ENCODE measurements around the gene LIF. TPM values are rescaled to one million over a fixed set of nuclear protein-coding genes. Genes with fewer than 3 reads are reported as not detected.

Gene LIF
- polyA plus RNA-seq, 2 of the 4 experiments (the other 2 are of a cell fraction): 40.7 to 54.5 TPM

DNA sequence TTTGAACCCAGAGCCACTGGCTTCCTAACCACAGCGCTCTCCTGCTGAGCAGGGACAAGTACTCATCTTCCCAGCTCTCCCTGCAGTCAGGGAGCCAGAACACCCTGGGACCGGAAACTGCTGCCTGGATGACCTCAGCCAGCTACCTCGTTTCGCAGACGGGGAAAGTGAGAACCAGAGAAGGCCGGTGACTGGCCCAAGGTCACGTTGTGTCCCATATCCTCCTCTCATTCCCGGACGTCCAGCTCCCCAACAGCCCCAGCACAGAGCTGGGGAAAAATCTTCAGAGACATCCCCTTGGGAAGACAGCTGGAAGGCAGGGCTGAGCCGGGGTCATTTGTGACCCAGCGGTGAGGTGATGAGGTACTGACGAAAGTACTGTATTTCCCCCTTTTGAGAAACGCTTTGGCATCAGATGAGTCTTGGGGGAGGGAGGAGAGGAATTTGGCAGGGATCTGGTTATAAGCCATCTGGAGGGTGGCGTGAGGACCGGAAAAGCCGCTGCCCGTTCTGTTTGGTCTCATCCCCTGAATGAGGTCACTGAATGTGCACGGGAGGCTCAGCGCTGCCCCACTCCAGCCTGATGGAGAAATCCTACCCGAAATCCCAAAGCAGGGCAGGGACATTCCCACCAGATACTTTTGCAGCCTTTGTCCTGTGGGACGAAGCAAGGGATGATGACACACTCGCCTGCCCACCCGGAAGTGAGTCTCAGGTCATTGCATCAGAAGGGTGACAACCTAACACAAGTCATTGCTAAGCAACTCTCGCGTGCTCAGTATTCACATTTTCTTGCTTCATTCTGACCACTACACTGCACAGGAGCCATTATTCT lies 41.1 kb downstream of the LIF start:
- ChIA-PET CTCF (interaction anchor here (0.9 to 1.9 kb wide), 6 partner anchors 10 to 97 kb away, joined by 3 to 10 read pairs (median 4); no protein-coding TSS in a partner anchor), POLR2A (interaction anchor here (0.6 to 5.2 kb wide), 6 partner anchors 9 to 89 kb away, joined by 3 to 47 read pairs (median 4); no protein-coding TSS in a partner anchor)
- WGBS (ENCODE audit: missing lambda C conversion rate): 0% methylated on average over 25 of the region's 25 CpGs
- H3K9me3 ChIP-seq: peaks cover 9% of the 10 kb centered on the region; the same call in 2 of the 3 replicates
- H3K4me2 ChIP-seq: peak overlapping the region; percentile 69
- FAIRE-seq: peak; percentile 32
- peaks cover 63% of the 10 kb centered on the region for H3K4me1 ChIP-seq
- H3K27ac ChIP-seq: peak overlapping the region; percentile 95 to 100
- ATAC-seq: peak; percentile 74 to 81
- DNase-seq (ENCODE audit: low read depth in 1 of 2, low spot score in 1 of 2): peak; percentile 91 to 99
- H3K4me3 ChIP-seq: no peak overlapping the region
- TF ChIP-seq BHLHE40 (IDR thresholded peaks at IDR 0.05; ENCODE audit: low read depth, low read length) (peak; percentile 61), FOSL2 (IDR thresholded peaks at IDR 0.05) (peak; percentile 47; the same call in 1 of the 2 replicates), FOSL2 (CRISPR knock-in tag; IDR thresholded peaks at IDR 0.05) (peak; percentile 90), FOSB (CRISPR knock-in tag; IDR thresholded peaks at IDR 0.05) (0 out of 2 replicates have a peak, but pooled peaks have one; percentile 5), CEBPB (IDR thresholded peaks at IDR 0.05) (peak; percentile 90 to 93), MAZ (IDR thresholded peaks at IDR 0.05; ENCODE audit: borderline replicate concordance, low read depth, low read length) (no peak), ZC3H11A (IDR thresholded peaks at IDR 0.05) (no peak), NR3C1 (IDR thresholded peaks at IDR 0.05) (peak; percentile 29; the same call in 1 of the 3 replicates), SREBF2 (IDR thresholded peaks at IDR 0.05) (no peak), POLR2AphosphoS2 (conservative IDR thresholded peaks at IDR 0.05; ENCODE audit: low read length) (no peak), RAD21 (conservative IDR thresholded peaks at IDR 0.05 in 1 of 2, IDR thresholded peaks at IDR 0.05 in 1 of 2) (peak; percentile 4 to 49; a peak in 2 of 5 replicates), EP300 (IDR thresholded peaks at IDR 0.05) (peak; percentile 98 to 99; a peak in 3 of 5 replicates), HOXB5 (CRISPR knock-in tag; IDR thresholded peaks at IDR 0.05) (no peak; the same call in none of the 2 replicates), ZSCAN20 (CRISPR knock-in tag; IDR thresholded peaks at IDR 0.05) (peak; percentile 88; the same call in 1 of the 2 replicates), KDM1A (IDR thresholded peaks at IDR 0.05; ENCODE audit: low read depth) (no peak), NFE2L2 (conservative IDR thresholded peaks at IDR 0.05; ENCODE audit: low read length) (no peak), HOXA7 (CRISPR knock-in tag; IDR thresholded peaks at IDR 0.05) (peak; percentile 12; the same call in 1 of the 2 replicates), TP53 (CRISPR knock-in tag; IDR thresholded peaks at IDR 0.05) (0 out of 2 replicates have a peak, but pooled peaks have one; percentile 30), RARB (CRISPR knock-in tag; IDR thresholded peaks at IDR 0.05) (peak; percentile 95), SMC3 (IDR thresholded peaks at IDR 0.05) (peak; percentile 38; the same call in 1 of the 3 replicates), MYC (IDR thresholded peaks at IDR 0.05; ENCODE audit: borderline replicate concordance, low read length) (no peak; the same call in 1 of the 2 replicates), PHF8 (IDR thresholded peaks at IDR 0.05; ENCODE audit: borderline replicate concordance, low read depth) (no peak), JUN (IDR thresholded peaks at IDR 0.05) (peak; percentile 88 to 98), GATA3 (IDR thresholded peaks at IDR 0.05; ENCODE audit: borderline replicate concordance) (peak; percentile 95), MAFK (IDR thresholded peaks at IDR 0.05; ENCODE audit: partially characterized antibody) (peak; percentile 3), CHD2 (IDR thresholded peaks at IDR 0.05; ENCODE audit: low read length, partially characterized antibody) (peak; percentile 65), ZNF302 (CRISPR knock-in tag; IDR thresholded peaks at IDR 0.05) (peak; percentile 81; the same call in 1 of the 2 replicates), RFX5 (IDR thresholded peaks at IDR 0.05) (no peak)
- TF ChIP-seq, protein P1, sequence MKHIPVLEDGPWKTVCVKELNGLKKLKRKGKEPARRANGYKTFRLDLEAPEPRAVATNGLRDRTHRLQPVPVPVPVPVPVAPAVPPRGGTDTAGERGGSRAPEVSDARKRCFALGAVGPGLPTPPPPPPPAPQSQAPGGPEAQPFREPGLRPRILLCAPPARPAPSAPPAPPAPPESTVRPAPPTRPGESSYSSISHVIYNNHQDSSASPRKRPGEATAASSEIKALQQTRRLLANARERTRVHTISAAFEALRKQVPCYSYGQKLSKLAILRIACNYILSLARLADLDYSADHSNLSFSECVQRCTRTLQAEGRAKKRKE (CRISPR knock-in tag; IDR thresholded peaks at IDR 0.05; ENCODE audit: low read depth): peak; percentile 88
- TF ChIP-seq, protein P2, sequence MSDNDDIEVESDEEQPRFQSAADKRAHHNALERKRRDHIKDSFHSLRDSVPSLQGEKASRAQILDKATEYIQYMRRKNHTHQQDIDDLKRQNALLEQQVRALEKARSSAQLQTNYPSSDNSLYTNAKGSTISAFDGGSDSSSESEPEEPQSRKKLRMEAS (IDR thresholded peaks at IDR 0.05): peak; percentile 83
- TF ChIP-seq, protein P3, sequence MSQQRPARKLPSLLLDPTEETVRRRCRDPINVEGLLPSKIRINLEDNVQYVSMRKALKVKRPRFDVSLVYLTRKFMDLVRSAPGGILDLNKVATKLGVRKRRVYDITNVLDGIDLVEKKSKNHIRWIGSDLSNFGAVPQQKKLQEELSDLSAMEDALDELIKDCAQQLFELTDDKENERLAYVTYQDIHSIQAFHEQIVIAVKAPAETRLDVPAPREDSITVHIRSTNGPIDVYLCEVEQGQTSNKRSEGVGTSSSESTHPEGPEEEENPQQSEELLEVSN (IDR thresholded peaks at IDR 0.05; ENCODE audit: borderline replicate concordance, low read depth): 0 out of 2 replicates have a peak, but pooled peaks have one; percentile 39
- TF ChIP-seq, protein P4, sequence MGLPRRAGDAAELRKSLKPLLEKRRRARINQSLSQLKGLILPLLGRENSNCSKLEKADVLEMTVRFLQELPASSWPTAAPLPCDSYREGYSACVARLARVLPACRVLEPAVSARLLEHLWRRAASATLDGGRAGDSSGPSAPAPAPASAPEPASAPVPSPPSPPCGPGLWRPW (IDR thresholded peaks at IDR 0.05): peak; percentile 76
- TF ChIP-seq, protein P5, sequence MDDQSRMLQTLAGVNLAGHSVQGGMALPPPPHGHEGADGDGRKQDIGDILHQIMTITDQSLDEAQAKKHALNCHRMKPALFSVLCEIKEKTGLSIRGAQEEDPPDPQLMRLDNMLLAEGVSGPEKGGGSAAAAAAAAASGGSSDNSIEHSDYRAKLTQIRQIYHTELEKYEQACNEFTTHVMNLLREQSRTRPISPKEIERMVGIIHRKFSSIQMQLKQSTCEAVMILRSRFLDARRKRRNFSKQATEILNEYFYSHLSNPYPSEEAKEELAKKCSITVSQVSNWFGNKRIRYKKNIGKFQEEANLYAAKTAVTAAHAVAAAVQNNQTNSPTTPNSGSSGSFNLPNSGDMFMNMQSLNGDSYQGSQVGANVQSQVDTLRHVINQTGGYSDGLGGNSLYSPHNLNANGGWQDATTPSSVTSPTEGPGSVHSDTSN (IDR thresholded peaks at IDR 0.05): 0 out of 2 replicates have a peak, but pooled peaks have one; percentile 30
- TF ChIP-seq, protein P6, sequence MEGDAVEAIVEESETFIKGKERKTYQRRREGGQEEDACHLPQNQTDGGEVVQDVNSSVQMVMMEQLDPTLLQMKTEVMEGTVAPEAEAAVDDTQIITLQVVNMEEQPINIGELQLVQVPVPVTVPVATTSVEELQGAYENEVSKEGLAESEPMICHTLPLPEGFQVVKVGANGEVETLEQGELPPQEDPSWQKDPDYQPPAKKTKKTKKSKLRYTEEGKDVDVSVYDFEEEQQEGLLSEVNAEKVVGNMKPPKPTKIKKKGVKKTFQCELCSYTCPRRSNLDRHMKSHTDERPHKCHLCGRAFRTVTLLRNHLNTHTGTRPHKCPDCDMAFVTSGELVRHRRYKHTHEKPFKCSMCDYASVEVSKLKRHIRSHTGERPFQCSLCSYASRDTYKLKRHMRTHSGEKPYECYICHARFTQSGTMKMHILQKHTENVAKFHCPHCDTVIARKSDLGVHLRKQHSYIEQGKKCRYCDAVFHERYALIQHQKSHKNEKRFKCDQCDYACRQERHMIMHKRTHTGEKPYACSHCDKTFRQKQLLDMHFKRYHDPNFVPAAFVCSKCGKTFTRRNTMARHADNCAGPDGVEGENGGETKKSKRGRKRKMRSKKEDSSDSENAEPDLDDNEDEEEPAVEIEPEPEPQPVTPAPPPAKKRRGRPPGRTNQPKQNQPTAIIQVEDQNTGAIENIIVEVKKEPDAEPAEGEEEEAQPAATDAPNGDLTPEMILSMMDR (IDR thresholded peaks at IDR 0.05): no peak
- TF ChIP-seq, protein P7, sequence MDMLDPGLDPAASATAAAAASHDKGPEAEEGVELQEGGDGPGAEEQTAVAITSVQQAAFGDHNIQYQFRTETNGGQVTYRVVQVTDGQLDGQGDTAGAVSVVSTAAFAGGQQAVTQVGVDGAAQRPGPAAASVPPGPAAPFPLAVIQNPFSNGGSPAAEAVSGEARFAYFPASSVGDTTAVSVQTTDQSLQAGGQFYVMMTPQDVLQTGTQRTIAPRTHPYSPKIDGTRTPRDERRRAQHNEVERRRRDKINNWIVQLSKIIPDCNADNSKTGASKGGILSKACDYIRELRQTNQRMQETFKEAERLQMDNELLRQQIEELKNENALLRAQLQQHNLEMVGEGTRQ (IDR thresholded peaks at IDR 0.05): peak; percentile 26; the same call in 1 of the 2 replicates

Data from A549 (cell line).